HEK293 (cell line): ENCODE measurements around the gene TYROBP.

Experiments
- ATF2 ChIP-seq: fragments of 450-650 bp; formaldehyde crosslinking; IDR thresholded peaks from 2 replicates; pipeline ENCODE4 v1.5.1; 2016; ENCODE audit warnings: missing biosample characterization, missing genetic modification characterization, low read depth
- ELK4 ChIP-seq: IDR thresholded peaks from 2 replicates; pipeline ENCODE4 v1.6.1; 2011; ENCODE audit warnings: mild to moderate bottlenecking, low read depth, low read length, borderline replicate concordance
- GLI2 ChIP-seq: fragments of 450-650 bp; formaldehyde crosslinking; IDR thresholded peaks from 2 replicates; pipeline ENCODE4; 2017; ENCODE audit warnings: missing biosample characterization, missing genetic modification characterization, low read depth, borderline replicate concordance
- HOXD13 ChIP-seq: sonication (generic); formaldehyde crosslinking; IDR thresholded peaks from 2 replicates; pipeline ENCODE4 v1.8.0; 2022; ENCODE audit warnings: missing genetic modification reagents, borderline replicate concordance
- IKZF3 ChIP-seq: fragments of 450-650 bp; IDR thresholded peaks from 2 replicates; pipeline ENCODE4 v1.5.0; 2018; ENCODE audit warnings: missing biosample characterization, mild to moderate bottlenecking, missing genetic modification characterization, moderate library complexity
- PBX3 ChIP-seq: sonication (generic); formaldehyde crosslinking; IDR thresholded peaks from 2 replicates; pipeline ENCODE4 v1.8.1; 2022; ENCODE audit warnings: mild to moderate bottlenecking, moderate library complexity, missing genetic modification reagents
- PRDM4 ChIP-seq: fragments of 450-650 bp; formaldehyde crosslinking; IDR thresholded peaks from 2 replicates; pipeline ENCODE4 v1.5.1; 2017; ENCODE audit warnings: missing biosample characterization, missing genetic modification characterization
- SP3 ChIP-seq: fragments of 450-650 bp; formaldehyde crosslinking; IDR thresholded peaks from 2 replicates; pipeline ENCODE4 v1.5.1; 2016; ENCODE audit warnings: missing biosample characterization, missing genetic modification characterization
- TRIM28 ChIP-seq: IDR thresholded peaks from 2 replicates; pipeline ENCODE4 v1.6.1; 2011; ENCODE audit warnings: low read length, control low read depth, borderline replicate concordance
- TSHZ1 ChIP-seq: fragments of 450-650 bp; formaldehyde crosslinking; IDR thresholded peaks from 2 replicates; pipeline ENCODE4 v1.5.1; 2016; ENCODE audit warnings: missing biosample characterization, missing genetic modification characterization, borderline replicate concordance
- WT1 ChIP-seq: fragments of 450-650 bp; formaldehyde crosslinking; IDR thresholded peaks from 2 replicates; pipeline ENCODE4 v1.5.1; 2016; ENCODE audit warnings: missing biosample characterization, missing genetic modification characterization
- ZEB2 ChIP-seq: fragments of 450-650 bp; formaldehyde crosslinking; IDR thresholded peaks from 2 replicates; pipeline ENCODE4 v1.5.1; 2016; ENCODE audit warnings: missing biosample characterization, missing genetic modification characterization
- ZFP37 ChIP-seq: fragments of 450-650 bp; formaldehyde crosslinking; IDR thresholded peaks from 2 replicates; pipeline ENCODE4 v1.5.1; 2016; ENCODE audit warnings: missing biosample characterization, missing genetic modification characterization
- ZIC2 ChIP-seq: fragments of 450-650 bp; formaldehyde crosslinking; IDR thresholded peaks from 2 replicates; pipeline ENCODE4 v1.5.1; 2016; ENCODE audit warnings: missing biosample characterization, missing genetic modification characterization
- ZNF132 ChIP-seq: fragments of 450-650 bp; formaldehyde crosslinking; IDR thresholded peaks from 2 replicates; pipeline ENCODE4 v1.5.1; 2017; ENCODE audit warnings: missing biosample characterization, missing genetic modification characterization, borderline replicate concordance
- ZNF140 ChIP-seq: fragments of 450-650 bp; formaldehyde crosslinking; IDR thresholded peaks from 2 replicates; pipeline ENCODE4 v1.5.1; 2016; ENCODE audit warnings: missing biosample characterization, missing genetic modification characterization
- ZNF157 ChIP-seq: fragments of 450-650 bp; formaldehyde crosslinking; IDR thresholded peaks from 2 replicates; pipeline ENCODE4 v1.5.1; 2016; ENCODE audit warnings: missing biosample characterization, missing genetic modification characterization
- ZNF292 ChIP-seq: fragments of 450-650 bp; formaldehyde crosslinking; IDR thresholded peaks from 2 replicates; pipeline ENCODE4 v1.5.1; 2016; ENCODE audit warnings: low read depth, missing biosample characterization, missing genetic modification characterization, borderline replicate concordance
- ZNF350 ChIP-seq: fragments of 450-650 bp; formaldehyde crosslinking; IDR thresholded peaks from 2 replicates; pipeline ENCODE4 v1.5.0; 2017; ENCODE audit warnings: missing biosample characterization, mild to moderate bottlenecking, missing genetic modification characterization
- ZNF423 ChIP-seq: fragments of 450-650 bp; formaldehyde crosslinking; IDR thresholded peaks from 2 replicates; pipeline ENCODE4 v1.5.1; 2016; ENCODE audit warnings: missing biosample characterization, missing genetic modification characterization
- ZNF544 ChIP-seq: fragments of 450-650 bp; formaldehyde crosslinking; IDR thresholded peaks from 2 replicates; pipeline ENCODE4 v1.5.0; 2017; ENCODE audit warnings: missing biosample characterization, missing genetic modification characterization
- ZNF549 ChIP-seq: fragments of 450-650 bp; IDR thresholded peaks from 2 replicates; pipeline ENCODE4 v1.5.1; 2018; ENCODE audit warnings: missing biosample characterization, missing genetic modification characterization, mild to moderate bottlenecking, inconsistent platforms, moderate library complexity
- ZNF558 ChIP-seq: fragments of 450-650 bp; formaldehyde crosslinking; IDR thresholded peaks from 2 replicates; pipeline ENCODE4 v1.5.1; 2016; ENCODE audit warnings: missing biosample characterization, missing genetic modification characterization
- ZNF571 ChIP-seq: fragments of 450-650 bp; formaldehyde crosslinking; IDR thresholded peaks from 2 replicates; pipeline ENCODE4 v1.5.0; 2017; ENCODE audit warnings: missing biosample characterization, missing genetic modification characterization
- ZNF596 ChIP-seq: fragments of 450-650 bp; IDR thresholded peaks from 2 replicates; pipeline ENCODE4 v1.5.0; 2018; ENCODE audit warnings: missing biosample characterization, mild to moderate bottlenecking, missing genetic modification characterization, moderate library complexity
- ZNF660 ChIP-seq: fragments of 450-650 bp; IDR thresholded peaks from 2 replicates; pipeline ENCODE4 v1.5.1; 2018; ENCODE audit warnings: missing biosample characterization, mild to moderate bottlenecking, missing genetic modification characterization
- ZNF701 ChIP-seq: fragments of 450-650 bp; formaldehyde crosslinking; IDR thresholded peaks from 2 replicates; pipeline ENCODE4 v1.5.1; 2016; ENCODE audit warnings: missing biosample characterization, missing genetic modification characterization
- ZNF707 ChIP-seq: fragments of 450-650 bp; formaldehyde crosslinking; IDR thresholded peaks from 2 replicates; pipeline ENCODE4 v1.5.1; 2016; ENCODE audit warnings: missing biosample characterization, missing genetic modification characterization
- ZNF747 ChIP-seq: fragments of 450-650 bp; formaldehyde crosslinking; IDR thresholded peaks from 2 replicates; pipeline ENCODE4 v1.5.1; 2016; ENCODE audit warnings: missing biosample characterization, missing genetic modification characterization
- ZNF768 ChIP-seq: fragments of 450-650 bp; formaldehyde crosslinking; IDR thresholded peaks from 2 replicates; pipeline ENCODE4 v1.5.1; 2018; ENCODE audit warnings: missing biosample characterization, mild to moderate bottlenecking, missing genetic modification characterization
- ZSCAN4 ChIP-seq: fragments of 450-650 bp; formaldehyde crosslinking; IDR thresholded peaks from 2 replicates; pipeline ENCODE4 v1.5.1; 2017; ENCODE audit warnings: missing biosample characterization, missing genetic modification characterization

Gene TYROBP

GRCh38 chr19:35903550-35904179 lies 4.4 kb downstream of the TYROBP start (continued):
- TF ChIP-seq PBX3 (no peak), ZNF140 (tag by site-specific recombination) (no peak), ZEB2 (tag by site-specific recombination) (peak; percentile 83; the same call in 1 of the 2 replicates), ZNF660 (tag by site-specific recombination) (peak; percentile 22; the same call in 1 of the 2 replicates), ZNF423 (tag by site-specific recombination) (peak; percentile 81), ZNF544 (tag by site-specific recombination) (no peak), ZNF596 (tag by site-specific recombination) (no peak), ZFP37 (tag by site-specific recombination) (no peak), ZNF571 (tag by site-specific recombination) (no peak), ZNF132 (tag by site-specific recombination) (no peak), ZNF350 (tag by site-specific recombination) (no peak), ZNF157 (no peak), ZNF701 (tag by site-specific recombination) (no peak), ZNF747 (tag by site-specific recombination) (no peak), PRDM4 (tag by site-specific recombination) (no peak), ZIC2 (tag by site-specific recombination) (peak; percentile 79), HOXD13 (no peak), ELK4 (no peak), TSHZ1 (tag by site-specific recombination) (no peak), TRIM28 (no peak), IKZF3 (peak; percentile 48; the same call in 1 of the 2 replicates), ZNF558 (tag by site-specific recombination) (no peak), GLI2 (tag by site-specific recombination) (no peak), ZNF292 (no peak), WT1 (tag by site-specific recombination) (0 out of 2 replicates have a peak, but pooled peaks have one; percentile 38), ZSCAN4 (tag by site-specific recombination) (no peak), ZNF549 (no peak), SP3 (tag by site-specific recombination) (peak; percentile 99), ZNF707 (tag by site-specific recombination) (no peak), ZNF768 (no peak), ATF2 (no peak)
